ENCODE data around the gene ANAPC5.
A peak's percentile ranks its signal among the peaks of the same experiment; 100 is the strongest.
"Not testable (repeated sequence)": the region's sequence is repeated elsewhere in the genome, so short reads cannot be mapped to it uniquely, and the experiment has no call there.

Gene ANAPC5

GRCh38 chr12:121310231-121310630 is 42.0 kb downstream of the ANAPC5 start:
- not testable (repeated sequence) for DNase-seq

GRCh38 chr12:121307397-121307796 is 44.8 kb downstream of the ANAPC5 start:
- not testable (repeated sequence) for DNase-seq

DNA sequence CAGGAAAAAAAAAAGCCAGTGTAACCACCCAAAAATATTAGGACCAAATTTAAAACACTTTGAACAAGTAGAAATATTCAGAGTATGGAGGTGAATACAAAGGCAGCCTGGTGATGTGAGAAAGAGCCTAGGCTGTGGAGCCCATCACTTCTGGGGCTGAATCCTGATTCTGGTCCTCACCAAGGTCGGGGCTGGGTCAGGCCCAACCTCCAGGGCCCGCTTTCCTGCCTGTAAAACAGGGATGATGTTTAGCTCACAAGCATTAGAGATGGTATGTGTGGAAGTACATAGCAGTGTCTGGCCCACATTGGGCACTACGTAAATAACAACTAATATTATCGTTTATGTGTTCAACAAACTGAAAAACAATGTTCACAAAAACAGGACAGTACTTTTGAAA is 47.9 kb downstream of the ANAPC5 start:
- no peak for DNase-seq

DNA sequence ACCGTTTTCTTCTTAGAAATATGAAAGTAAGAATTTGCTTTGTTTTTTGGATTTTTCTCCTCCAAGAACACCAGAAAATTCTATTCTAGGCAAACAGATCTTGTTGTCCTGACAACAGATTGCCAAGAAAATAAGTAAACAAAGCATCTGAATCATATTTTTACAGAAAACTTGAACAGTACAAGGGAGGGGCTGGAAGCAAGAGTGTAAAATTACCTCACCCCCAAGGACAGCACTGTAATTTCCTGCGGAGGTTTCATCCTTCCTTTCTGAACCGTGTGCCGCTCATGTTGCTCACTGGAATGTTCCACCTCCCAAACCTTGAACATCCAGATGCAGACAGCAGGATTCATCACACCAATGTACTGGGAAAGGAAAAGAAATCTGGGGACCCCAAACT is 50.3 kb downstream of the ANAPC5 start:
- DNase-seq, result no peak

- peak; percentile 68 for DNase-seq
Measured at GRCh38 chr12:121300083-121300819, 52.0 kb downstream of the ANAPC5 start.

DNA sequence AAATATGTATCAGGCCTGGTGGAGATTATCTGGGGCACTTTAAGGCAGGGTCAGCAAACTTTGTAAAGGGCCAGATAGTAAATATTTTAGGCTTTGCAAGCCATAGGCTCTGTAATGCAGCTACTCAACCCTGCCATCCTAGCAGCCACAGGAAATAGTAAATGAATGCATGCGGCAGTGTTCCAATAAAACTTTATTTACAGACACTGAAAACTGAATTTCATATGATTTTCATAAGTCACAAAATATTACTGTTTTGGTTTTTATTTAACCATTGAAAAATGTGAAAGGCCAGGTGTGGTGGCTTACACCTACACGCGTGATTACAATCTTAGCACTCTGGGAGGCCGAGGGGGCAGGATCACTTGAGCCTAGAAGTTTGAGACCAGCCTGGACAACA is 52.5 kb downstream of the ANAPC5 start:
- peak; percentile 0 for DNase-seq

DNA sequence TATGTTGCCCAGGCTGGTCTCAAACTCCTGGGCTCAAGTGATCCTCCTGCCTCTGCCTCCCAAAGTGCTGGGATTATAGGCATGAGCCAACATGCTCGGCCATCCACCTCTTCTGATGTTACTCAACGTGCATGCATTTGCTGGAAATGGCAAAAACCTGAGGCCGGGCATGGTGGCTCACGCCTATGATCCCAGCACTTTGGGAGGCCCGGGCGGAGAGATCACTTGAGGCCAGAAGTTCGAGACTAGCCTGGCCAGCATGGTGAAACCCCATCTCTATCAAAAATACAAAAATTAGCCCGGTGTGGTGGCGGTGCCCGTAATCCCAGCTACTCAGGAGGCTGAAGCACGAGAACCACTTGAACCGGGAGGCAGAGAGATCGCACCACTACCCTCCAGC is 53.8 kb downstream of the ANAPC5 start:
- not testable (repeated sequence) for DNase-seq

- DNase-seq, result no peak
Measured at GRCh38 chr12:121297435-121297991, 54.7 kb downstream of the ANAPC5 start.

DNA sequence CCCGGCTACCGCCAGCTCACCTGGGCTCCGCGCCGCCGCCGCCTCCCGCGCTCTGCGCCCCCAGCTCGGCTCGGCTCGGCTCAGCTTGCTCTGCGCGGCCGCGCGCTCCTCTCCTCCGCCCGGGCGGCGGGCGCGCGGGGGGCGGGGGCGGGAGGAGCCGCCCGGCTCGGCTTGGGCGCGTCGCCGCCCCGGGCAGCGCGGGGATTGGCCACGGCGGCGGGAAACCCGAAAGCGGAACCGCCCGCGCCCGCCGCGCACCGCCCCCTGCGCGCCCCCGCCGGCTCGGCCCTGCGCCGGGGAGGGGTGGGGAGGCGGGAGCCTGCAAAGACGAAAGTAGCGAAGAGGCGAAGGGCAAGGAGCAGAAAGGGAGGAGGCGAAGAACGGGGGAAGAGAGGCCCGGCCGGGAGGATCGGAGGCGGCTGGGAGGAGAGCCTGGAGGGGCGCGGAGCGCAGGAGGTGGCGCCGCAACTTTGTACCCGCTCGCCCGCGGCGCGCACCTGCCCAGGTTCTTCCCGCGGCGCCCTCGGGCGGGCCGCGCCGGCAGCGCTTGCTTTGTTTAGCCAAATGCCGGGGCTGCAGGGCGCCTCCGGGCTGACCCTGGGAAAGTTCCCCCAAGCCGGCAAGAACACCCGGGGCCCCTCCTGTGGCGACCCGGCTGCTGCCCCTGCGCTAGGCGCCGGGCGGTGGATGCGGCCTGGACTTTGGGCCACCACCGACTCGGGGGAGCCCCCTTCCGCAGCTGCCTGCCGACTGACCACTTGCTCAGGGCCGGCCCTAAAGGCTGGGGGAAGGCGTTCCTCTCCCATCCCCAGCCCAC is 55.4 kb downstream of the ANAPC5 start, which contains the start of gene CAMKK2:
CAMKK2 (minus strand) TSS at position 92 of the 817 bp plus-strand sequence. CDS start 22,183 bp downstream, outside the sequence.
- DNase-seq, result peak; percentile 88

DNA sequence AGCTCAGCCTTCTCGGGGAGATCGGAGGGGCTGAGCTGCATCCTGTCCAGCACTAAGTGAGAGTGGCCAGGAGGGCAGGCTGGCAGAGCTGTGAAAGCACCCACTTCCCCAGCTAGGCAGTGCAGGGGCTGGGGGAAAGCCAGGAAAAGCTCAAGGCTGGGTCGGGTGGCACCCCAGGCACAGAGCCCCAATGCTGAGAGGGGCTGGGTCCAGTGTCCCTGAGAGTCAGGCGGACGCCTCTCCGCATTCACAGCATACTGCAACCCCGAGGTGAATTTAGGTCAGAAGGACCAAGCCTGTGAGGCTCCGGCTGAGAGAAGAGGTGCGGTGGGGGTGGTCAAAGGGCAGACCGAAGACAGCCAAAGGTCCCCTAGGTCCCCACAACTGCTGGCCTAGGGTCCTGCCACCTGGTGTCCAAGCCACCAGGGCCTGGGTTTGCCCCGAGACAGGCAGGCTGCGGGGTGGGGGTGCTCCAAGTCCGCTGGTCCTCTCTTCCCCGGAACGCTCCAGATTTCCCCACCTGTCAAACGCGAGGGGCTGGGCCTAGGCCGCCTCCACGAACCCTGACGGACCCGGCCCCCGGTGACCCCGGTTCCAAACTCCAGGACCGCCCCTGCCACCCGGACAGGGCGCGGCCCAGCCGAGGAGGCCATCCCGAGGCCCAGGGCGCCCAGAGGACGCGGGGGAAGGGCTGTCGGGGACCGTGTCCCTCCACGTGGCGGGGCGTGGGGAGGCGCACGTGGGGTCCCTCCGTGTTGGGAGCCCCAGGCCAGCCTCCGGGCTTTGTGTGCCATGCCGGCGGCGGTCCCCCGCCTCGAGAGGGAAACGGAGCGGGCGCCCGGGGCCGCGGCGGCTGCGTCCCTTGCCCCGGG is 56.2 kb downstream of the ANAPC5 start:
- DNase-seq, result peak; percentile 11

GRCh38 chr12:121295116-121295745 is 57.0 kb downstream of the ANAPC5 start:
- peak; percentile 23 for DNase-seq

DNA sequence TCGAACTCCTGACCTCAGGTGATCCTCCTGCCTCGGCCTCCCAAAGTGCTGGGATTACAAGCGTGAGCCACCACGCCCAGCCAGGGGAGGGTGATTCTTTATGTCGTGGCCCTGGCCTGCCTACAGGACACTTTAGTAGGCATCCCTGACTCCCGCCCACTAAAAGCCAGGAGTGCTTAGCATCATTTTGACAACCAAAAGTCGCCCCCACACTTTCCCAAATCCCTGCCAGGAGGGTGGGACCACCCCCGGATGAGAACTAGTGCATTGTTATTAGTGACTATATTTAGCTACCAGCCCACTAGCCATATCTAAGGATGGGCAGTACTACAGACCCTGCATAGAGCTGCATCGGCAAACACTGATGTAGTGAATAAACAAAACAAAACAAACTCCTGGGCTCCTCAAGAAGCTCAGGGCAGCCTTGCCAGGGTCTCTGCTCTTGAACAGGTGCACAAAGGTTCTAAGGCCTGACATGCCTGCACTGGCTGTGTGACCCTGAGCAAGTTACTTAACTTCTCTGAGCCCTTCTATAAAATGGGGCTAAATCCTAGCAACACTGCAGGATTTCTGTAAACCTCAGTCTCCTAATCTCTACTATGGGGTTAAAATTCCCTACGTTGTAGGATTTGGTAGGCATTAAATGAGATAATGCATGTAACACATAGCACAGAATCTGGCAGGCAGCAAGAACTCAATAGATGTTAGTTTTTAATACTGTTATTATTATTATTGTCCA is 57.9 kb downstream of the ANAPC5 start:
- DNase-seq, result no peak

- no peak for DNase-seq
Measured at GRCh38 chr12:121293603-121294002, 58.6 kb downstream of the ANAPC5 start.

- no peak for DNase-seq
Measured at GRCh38 chr12:121290410-121290809, 61.8 kb downstream of the ANAPC5 start.

DNA sequence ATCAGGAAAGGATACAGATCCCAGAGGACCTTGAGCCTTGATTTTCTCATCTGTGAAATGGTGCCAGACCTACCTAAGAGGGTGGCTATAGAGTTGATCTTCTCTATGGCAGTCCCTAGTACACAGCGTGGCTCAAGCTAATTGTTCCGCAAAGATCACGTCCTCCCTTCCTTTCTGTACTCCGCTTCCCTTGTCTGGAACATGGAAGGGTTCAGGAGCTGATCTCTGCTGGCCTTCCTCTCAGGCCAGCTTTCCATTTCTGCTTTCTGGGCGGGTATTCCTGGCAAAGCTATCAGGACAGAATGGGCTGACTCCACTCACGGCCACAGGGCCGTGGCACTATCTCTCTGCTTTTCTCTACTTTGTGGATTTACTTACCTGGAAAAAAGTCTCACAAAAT is 62.2 kb downstream of the ANAPC5 start:
- no peak for DNase-seq

GRCh38 chr12:121288986-121289385 is 63.2 kb downstream of the ANAPC5 start:
- no peak for DNase-seq

- no peak for DNase-seq
Measured at GRCh38 chr12:121288158-121288845, 63.9 kb downstream of the ANAPC5 start.

GRCh38 chr12:121287267-121287954 is 64.8 kb downstream of the ANAPC5 start:
- no peak for DNase-seq

DNA sequence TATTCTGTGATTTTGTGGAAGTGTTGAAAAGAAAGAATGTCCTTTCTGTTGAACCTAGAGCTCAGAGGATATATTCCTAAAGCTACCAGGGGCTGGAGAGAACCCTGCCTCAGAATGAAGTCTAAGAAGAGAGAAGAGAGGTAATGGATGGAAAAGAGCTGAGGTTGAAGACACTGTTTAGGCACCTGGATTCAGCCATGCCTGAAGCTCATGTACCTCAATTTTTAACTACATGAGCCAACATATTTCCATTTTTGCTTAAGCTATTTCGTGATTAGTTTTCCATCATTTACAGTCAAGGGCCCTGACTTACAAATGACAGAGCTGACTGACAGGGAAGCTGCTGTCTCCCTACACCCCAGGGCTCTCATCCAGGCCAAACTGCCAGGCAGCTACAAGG is 66.4 kb downstream of the ANAPC5 start:
- no peak for DNase-seq
